Dedifferentiated amniotic fluid mesenchymal stem cell (primary cell): ENCODE results near the gene APC2.

Experiments
- DNase-seq: peaks from one replicate; pipeline ENCODE4 v3.0.0-alpha.2; 2016; ENCODE audit errors: extremely low spot score

The APC2 gene

GRCh38 chr19:1449467-1450442 lies at the start of gene APC2:
TSS of gene APC2 (plus strand) at chr19:1450121. CDS start at chr19:1453002, 2,881 bp downstream.
- no peak for DNase-seq

- DNase-seq = no peak
Measured at GRCh38 chr19:1400281-1401137, 49.4 kb upstream of the APC2 start.

DNA sequence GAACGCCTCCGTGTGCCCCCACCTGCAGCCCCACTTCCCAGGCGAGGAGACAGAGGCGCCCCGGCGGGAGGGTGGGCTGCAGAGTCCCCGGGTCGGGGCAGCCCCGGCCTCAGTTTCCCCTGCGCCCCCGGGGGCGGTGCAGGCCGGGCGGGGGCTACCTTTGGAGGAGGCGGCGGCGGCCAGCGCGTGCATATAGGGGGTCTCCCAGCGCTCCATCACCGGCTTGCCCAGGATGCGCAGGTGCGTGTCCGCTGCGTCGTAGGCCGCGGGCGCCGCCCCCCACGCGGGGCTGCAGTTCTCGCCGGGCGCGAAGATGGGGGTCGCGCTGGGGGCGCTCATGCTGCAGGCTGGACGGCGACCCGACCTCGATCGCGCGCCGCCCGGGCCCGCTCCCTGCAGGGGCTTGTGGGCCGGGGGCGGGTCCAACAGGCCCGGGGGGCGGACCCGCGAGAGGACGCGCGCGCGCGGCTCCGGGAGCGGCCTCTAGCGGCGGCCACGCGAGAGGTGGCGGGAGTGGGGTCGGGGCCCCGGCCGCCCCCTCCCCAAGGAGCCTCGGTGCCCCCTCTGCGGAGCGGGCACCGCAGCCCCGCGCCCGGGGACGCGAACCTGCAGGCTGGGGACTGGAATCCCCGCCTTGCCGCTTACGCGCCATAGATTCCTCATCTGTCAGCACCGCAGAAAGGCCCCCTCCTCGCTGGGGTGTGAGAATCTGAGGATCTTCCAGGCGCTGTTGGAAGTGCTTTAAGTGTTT lies 48.6 kb upstream of the APC2 start, which contains the start of gene GAMT:
Gene GAMT, minus strand, starts transcription at position 405 of the 751 bp plus-strand sequence. Its CDS starts 66 bp downstream, at position 339.
- no peak for DNase-seq

DNA sequence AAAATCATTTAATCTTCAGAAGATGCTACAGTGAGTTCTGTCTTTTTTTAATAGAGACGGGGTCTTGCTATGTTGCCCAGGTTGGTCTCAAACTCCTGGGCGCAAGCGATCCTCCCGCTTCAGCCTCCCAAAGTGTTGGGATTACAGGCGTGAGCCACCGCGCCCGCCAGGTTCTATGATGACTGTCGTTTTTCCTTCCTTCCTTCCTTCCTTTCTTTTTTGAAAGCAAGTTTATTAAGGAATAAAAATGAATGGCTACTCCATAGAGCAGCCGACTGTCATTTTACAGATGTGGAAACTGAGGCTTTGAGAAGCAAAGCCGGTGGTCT lies 48.1 kb upstream of the APC2 start:
- DNase-seq = no peak

DNA sequence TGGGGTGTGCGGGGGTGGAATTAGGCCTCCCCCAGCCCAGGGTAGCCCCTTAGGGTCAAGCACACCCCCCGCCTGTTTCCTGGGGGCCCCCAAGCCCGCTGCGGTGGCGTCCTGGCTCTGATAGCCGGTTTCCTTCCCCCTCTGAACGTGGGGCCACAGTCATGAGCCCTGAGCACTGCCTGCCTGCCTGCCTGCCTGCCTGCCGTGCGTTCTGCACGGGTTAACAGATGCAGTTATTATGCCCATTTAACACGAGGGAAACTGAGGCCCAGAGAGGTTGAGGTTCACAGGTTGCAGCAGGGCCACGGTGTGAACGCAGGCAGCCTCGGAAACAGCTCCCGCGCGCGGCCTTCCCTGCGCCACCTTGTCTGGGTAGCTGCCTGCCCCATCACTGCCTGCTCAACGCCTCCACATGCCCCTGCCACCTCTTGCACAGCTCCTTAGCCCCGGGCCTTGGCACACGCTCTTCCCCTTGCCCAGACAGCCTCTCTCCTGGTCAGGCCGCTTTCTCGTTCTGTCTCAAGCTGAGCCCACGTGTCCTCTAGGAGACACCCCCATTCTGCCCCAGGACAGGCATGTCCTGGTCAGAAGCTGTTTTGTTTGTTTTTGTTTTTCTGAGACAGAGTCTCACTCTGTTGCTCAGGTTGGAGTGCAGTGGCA lies 47.4 kb upstream of the APC2 start:
- DNase-seq = no peak

DNA sequence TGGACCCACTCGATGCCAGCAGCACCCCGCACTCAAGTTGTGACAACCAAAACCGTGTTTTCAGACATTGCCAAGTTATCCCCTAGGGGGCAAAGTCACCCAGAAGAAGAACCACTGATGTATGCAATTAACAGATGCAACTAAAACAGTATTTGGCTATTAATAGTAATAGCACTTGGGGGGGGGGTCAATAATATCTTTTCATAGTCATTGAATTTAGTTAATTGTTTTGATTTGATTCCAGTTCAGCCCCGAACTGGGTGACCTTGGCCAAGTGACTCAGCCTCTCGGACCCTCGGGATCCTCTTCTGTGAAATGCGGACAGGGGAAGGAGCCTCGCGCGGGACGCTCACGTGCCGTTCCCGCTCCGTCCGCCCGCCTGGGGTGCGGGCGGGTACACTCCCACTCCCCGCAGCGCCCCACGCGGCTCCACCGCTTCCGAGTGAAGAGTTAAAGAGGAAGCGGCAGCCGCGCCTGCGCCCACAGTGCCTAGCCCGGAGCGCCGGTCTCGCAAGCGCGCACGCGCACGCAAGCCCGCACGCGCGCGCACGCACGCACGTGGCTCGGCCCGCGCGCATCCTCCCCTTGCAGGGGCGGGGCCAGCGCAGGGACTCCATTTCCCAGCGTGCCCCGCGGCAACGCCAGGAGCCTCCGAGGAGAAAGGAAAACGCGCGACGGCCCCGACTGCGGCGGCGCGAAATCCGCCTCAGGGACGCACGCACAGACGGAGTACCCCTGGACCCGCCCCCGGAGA lies 43.0 kb upstream of the APC2 start:
- peak; percentile 98 for DNase-seq

GRCh38 chr19:1407528-1408299 lies 42.2 kb upstream of the APC2 start, which contains the start of gene DAZAP1:
TSS of gene DAZAP1 (plus strand) at chr19:1407586. CDS start at chr19:1407774, 188 bp downstream.
- DNase-seq = no peak

- DNase-seq = peak; percentile 69
Measured at GRCh38 chr19:1408300-1409203, 41.4 kb upstream of the APC2 start.

DNA sequence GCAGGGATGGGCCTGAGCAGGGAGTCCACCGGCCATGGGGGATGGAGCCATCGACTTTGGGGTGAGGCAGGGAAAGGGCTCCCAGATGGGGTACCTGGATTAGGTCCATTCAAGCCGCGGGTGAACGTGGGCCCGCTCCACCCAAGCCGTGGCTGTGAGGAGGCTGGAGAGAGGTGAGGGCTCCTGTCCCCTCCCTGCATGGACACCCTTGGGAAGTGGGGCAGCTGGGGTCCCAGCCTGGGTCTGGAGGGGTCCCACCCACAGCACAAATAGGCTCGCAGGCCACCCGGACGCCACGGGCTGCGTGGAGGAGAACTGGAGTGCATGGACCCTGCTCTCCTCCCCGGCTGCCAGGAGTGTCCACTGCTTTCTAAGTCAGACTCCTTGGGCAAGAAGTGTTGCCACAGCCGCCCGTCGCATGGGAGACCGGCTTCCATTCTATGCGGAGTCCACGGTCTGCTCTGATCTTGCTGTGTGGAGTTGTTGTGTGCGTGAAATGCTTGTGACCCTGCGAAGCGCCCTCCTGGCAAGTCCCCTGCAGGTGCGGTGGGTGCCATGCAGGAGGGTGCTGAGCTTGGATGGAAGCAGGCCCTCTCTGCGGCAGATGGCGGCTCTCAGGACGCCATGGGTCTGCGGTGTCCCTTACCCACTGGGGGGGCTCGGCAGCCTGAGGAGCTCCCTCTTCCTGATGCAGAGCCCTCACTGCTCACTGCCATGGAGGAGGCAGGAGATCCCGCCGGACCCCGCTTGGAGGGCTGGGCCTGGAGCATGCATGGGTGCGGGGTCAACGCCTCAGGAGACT lies 40.5 kb upstream of the APC2 start:
- no peak for DNase-seq

DNA sequence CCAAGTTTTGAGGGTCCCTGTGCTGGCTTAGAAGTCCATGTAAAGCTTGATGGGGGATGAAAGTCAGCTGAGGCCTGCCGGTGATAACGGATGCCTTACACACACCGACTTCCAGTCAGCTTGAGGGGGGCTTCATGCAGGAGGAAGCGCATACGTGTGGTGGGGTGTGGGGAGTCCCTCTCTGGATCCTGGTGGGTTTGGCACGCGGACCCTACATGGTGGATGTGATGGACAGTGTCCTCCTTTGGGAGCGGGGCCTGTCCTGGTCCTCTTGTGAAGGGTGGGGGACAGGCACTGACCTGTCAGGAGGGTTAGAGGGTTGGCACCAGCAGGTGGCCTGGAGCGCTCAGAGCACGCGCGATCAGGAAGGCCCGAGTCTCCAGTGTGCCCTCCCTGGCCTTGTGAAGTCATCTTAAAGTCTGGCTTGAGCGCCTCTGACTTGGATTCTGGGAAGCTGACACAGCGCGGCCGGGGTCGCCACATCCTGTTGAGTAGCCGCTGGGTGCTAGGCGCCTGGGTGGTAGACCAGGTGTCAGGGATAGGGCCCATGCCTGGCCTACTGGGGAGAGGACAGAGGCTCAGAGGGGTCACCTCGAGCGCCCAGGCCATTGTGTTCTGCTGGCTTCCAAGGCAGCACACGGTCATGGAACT lies 39.7 kb upstream of the APC2 start:
- no peak for DNase-seq

GRCh38 chr19:1410789-1411188 lies 39.1 kb upstream of the APC2 start:
- no peak for DNase-seq

DNA sequence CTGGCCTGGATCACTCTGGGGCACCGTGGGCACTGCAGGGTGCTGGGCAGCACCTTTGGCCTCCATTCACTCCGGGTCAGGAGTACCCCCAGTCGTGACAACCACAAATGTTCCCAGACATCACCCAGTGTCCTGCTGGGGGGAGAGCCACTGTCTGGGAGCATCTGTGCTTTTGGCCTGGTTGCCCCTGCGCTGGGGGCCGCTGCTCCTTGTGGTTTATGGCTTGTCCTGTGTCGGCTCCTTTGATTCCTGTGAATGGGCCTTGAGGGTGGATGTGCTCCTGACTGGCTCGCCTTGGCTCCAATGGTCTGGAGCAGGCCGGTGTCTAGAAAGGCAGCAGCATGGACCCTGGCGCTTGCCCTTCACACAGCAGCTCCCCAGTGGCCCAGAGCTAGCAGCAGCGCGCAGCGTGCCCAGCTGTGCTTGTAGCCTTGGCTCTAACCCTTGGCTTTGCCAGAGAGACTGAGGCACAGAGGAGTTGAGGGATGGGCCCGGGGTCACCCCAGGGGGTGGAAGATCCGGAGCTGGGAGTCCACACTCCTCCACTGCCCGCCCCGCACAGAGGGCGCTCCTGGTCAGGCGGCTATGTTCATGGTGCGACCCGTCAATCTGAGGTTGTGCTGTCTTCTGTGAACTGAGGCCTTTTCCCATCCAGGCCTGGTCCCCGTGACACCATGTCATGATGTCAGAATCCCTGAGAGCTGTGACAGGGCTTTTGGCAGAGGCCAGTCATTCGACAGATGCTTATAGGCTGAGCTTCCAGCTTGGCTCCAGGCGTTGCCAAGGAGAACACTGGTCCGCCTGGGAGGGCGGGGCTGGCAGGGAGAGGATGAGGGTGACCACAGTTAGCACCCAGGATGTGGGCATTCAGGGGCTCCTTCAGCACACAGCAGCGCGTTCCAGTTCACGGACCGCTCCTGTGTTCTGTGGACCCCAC lies 38.4 kb upstream of the APC2 start:
- DNase-seq = no peak

- DNase-seq = no peak
Measured at GRCh38 chr19:1412323-1412923, 37.5 kb upstream of the APC2 start.

DNA sequence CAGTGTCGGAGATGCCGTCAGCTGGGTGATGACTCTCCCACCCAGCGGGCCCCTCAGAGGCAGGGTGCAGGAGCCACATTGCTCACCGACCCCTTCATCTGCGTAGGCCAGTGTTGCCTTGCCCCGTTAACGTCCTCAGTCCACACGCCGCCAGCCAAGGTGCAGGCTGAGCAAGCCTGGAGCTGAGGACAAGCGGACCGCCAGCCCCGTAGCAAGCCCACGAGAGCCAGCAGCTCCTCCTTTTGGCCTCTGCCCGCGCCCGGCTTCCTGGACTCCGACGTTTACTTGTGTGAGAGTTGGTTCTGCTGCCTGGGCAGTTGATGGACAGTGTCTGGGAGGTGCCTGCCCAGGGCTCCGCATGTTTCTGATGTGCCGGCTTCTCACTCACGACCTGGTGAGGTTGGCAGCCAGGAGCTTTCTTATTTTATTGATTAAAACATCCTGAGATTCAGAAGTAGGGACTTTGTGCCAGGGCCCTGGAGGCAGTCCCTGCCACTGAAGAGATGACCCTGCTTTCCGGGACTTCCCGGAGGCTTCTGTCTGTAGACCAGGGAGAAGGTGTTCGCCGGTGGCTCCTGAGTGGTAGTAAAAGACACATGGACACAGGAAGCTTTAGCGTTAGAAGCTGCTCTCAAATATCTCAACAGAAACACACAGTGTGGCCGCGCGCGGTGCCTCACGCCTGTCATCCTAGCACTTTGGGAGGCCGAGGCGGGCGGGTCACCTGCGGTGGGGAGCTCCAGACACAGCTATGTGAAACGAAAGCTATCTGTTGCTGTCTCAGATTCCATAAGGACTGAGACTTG lies 36.7 kb upstream of the APC2 start:
- DNase-seq = no peak
